Stimulated activated naive CD4-positive, alpha-beta T cell (primary cell): ENCODE measurements around the gene KIF6.
"Not testable (repeated sequence)": the region's sequence is repeated elsewhere in the genome, so short reads cannot be mapped to it uniquely, and the experiment has no call there.

Source experiments
- DNase-seq, 6 experiments: peaks; one replicate each; lab custom pipeline; 2025; lab: John Stamatoyannopoulos, UW

KIF6 gene

DNA sequence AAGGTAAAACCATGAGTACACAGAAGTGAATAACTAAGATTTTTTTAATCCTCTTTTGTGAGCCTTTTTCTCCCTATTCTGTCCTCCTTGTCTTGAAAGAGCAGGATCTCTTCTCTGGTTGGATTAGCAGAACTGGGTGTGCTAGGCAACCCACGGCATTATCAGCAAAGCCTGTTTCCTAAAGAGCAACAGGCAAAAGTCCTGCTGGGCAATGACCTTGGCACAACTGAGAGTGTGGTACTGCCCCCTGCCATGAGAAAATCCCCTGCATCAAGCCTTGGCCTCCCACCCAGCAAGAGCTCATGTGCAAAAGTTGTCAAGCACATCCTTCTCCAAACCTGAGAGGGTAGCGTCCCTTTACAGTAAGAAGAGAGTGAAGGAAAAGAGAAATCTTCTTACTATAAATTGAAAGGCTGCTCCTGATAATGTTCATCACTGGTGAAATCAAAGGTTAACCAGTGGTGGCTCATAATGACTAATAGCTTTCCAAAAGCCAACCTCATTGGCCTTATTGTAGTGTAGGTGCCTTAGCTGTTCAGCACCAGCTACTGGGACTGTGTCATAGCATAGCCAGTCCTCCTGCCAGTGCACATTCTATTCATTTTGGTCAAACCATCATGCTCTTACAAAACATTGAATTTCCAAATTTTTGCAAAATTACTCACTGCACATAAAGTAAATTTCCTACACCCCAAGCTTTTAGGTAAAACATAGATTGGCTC lies 17.1 kb downstream of the KIF6 start:
- DNase-seq, result no peak

DNA sequence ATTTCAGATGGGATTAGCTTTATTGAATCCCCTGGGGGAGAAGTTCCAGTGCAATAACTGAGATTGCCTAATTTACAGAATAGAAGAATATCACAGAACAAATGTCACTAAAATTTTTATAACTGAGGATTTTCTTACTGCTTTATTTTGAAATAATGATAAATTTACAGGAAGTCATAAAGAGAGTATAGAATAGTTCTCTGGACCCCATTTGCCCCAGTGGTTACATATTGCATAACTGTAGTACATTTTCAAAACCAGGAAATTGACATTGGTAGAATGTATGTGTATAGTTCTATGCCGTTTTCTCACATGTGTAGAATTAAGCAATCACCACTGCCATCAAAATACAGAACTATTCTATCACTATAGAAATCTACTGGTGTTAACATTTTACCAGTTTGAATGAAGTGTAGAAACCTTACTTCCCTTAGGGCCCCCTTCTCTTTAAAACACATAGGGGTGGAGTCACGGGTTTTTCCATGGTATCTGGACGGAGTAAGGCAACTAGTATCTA lies 18.3 kb downstream of the KIF6 start:
- no peak for DNase-seq

- no peak for DNase-seq
Measured at GRCh38 chr6:39702265-39702664, 22.9 kb downstream of the KIF6 start.

DNA sequence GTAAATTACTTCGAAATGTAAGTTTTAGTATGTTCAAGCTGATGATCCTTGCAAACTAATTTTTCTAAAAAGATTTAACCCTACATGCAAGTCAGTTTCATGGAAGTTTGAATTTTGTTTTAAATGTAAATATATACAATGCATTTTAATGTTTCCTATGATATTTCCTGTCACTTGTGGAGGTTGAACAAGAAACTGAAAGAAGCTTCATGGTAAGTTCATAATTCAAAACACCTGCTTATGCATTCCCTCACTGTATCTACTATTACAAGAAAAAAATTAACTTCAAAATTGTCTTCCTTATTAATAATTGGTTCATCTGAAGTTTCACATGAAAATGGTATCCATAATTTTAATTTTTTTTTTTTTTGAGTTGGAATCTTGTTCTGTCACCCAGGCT lies 24.8 kb downstream of the KIF6 start:
- no peak for DNase-seq

DNA sequence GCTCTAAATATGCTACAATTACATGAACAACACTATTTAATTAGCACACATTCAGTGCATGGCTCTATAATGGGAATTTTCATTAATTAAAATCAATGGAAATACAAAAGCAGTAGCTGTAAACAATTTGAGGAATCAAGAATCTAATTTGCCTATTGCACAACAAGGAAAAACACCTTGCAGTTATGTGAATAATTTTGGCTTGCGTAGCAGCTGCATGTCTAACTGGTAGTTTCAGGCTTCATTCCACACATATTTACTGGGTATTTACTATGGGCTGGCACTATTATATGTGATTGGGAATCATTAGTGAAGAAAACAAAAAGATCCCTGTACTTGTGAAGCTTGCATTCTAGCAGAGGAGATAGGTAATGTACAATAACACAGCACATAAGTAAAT lies 26.4 kb downstream of the KIF6 start:
- DNase-seq, result no peak

- no peak for DNase-seq
Measured at GRCh38 chr6:39696986-39697788, 28.0 kb downstream of the KIF6 start.

- no peak for DNase-seq
Measured at GRCh38 chr6:39695447-39695846, 29.8 kb downstream of the KIF6 start.

DNA sequence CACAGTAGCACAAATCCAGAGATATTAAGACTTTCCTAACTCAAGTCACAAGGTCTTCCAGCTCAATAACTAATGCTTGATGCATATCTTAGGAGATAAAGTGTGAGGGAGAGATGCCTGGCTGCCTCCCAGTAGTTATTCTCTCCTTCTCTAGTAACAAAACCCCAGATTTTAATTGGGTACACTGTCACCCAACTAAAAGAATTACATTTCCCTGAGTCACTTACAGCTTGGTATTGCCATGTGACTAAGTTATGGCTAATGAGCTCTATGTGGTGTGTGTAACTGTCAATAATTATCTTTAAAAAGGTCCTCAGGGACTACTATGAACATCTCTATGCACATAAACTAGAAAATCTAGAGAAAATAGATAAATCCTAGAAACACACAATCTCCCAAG lies 32.0 kb downstream of the KIF6 start:
- no peak for DNase-seq

DNA sequence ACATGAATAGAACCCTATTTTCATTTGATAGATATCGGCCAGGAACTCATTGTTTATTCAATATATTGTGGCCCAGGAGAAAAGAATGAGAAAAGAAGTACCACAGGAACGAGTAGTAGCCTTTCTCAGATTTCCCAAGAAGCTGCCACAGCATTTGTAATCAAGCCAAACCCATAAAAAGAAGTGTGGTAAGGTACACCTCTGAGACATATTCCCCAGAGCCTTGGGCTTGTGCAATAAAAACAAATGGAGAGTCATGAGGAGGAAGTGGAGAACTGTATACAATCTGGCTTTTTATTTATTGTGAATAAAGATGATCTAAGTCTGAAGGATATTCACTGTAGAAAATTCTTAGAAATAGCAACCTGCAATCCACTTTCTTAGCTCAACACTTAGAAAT lies 36.7 kb downstream of the KIF6 start:
- no peak for DNase-seq

GRCh38 chr6:39686976-39687375 lies 38.2 kb downstream of the KIF6 start:
- no peak for DNase-seq

DNA sequence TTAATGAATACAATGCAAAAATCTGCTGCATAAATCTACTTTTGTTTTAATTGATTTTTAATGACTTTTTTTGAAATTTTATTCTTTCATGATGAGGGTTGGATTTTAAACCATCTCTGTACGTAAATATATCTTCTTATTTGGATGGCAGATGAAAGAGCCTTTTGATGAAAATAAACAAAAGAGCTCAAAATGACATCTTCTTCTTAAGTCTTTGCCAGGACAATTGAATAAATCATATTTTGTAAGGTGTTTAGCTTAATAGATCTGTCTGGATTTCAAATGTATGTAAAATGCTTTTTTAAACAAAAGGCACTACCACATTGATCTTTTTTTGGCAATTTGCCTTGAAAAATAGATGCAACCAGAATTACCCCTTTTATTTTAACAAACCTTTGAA lies 39.3 kb downstream of the KIF6 start:
- no peak for DNase-seq

DNA sequence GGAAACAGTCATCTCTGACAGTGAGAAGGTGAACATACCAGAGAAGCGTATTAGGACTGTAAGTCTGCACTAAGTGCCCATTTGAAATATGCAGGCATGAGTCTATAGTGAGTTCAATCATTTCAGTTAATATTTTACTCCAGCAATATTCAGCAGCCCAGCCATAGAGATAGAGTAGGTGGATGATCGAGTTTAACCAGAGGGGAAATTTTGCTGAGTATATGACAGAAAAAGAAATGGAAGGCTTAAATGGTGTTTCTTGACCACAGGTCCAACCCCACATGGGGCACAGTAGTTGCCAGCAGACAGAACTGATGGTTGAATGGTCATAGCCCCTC lies 39.8 kb downstream of the KIF6 start:
- DNase-seq, result no peak

DNA sequence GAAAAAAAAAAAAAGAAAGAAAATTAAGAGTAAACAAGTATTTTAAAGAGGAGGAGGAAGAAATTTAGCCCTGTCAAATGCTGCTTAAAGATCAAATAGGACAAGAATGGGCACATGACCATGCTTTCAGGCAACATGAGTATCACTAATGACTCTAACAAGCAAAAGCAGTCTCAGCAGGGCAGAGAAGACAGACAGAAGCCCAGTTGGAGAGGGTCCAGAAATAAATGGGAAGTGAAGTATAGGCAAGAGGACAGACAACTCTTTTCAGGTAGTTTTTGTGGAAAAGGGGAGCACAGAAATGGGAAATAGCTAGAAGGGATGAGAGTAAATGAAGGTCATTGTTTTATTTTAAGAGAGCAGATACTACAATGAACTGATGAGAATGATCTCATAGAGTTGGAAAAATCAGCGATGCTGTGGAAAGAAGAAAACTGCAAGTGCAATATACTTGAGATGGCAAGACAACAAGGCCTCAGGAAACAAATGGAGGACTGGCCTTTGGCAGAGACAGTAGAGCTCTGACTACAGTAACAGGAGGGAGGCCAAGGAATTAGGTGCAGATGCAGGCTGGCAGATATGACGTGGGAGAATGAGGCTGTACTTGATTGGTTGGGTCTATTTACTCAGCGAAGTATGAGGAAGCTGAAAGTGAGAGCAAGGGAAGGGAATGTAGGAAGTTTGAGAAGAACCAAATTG lies 40.3 kb downstream of the KIF6 start:
- no peak for DNase-seq

DNA sequence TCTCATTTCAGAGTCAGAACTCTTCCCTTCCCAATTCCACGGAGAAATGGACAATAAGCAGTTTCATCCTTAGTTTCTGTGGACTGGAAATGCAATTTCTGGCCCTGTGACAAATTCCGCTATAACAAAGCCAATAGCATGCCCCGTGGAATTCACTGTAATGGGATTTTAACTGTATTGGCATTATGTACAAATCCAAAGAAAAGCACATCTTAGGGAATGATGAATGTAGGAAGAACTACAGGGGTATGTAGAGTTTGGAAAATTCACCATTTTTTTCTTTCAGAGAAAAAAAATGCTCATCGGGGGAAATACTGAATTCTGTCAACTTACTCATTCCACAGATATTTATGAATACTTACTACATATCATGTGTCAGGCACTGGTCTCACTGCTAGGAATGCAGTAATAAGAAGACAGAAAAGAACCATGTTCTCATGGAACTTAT lies 43.5 kb downstream of the KIF6 start:
- no peak for DNase-seq

- DNase-seq, result no peak
Measured at GRCh38 chr6:39678914-39679313, 46.3 kb downstream of the KIF6 start.

- DNase-seq, result not testable (repeated sequence)
Measured at GRCh38 chr6:39677318-39677717, 47.9 kb downstream of the KIF6 start.

GRCh38 chr6:39670519-39670918 lies 54.7 kb downstream of the KIF6 start:
- no peak for DNase-seq

DNA sequence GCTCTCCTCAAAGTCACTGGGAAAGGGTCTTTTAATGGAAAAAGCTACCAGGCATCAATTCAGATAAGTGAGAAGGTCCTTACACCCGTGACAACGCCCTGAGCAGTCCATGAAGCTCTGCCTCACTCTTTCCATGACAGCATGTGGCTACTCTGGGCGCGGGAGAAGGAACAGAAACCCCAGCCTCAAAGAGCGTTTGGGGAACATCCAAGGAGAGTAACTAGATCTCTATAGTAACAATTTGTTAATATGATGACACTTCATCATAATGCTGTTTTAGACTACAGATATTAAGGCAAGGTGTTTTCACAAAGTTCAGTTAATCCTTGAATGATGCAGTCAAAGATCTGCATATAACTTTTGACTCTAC lies 55.2 kb downstream of the KIF6 start:
- no peak for DNase-seq

GRCh38 chr6:39669207-39669972 lies 55.8 kb downstream of the KIF6 start:
- DNase-seq, result no peak

DNA sequence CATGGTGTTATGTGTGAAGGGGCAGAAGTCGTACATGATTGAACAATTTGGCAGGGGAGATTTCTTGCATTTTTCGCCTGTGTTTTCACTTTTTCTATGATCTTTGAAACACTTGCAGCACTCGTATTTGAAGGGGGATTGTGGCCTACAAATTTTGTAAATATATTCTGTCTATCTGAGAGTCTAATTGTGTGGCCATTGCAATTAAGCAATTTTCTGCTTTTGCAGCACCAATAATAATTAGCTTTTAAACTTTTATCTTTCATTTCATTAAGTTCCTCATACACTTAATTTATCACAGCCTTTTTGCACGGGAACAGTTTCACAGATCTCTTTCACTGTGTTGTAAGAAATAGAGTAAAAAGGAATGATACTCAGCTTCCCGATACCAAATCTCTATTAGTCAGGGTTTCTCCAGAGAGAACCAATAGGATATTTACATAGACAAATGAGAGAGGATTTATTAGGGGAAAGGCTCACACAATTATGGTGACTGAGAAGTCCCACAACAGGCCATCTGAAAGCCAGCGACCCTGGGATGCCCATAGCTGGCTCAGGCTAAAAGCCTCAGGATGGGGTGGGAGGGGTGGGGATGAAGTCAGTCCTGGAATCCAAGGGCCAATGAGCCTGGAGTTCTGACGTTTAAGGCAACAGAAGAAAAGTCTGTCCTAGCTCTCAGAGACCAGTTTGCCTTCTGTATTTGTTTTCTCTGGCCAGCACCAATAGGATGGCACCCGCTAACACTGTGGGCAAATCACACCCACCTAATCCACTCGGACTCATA lies 58.3 kb downstream of the KIF6 start:
- no peak for DNase-seq

DNA sequence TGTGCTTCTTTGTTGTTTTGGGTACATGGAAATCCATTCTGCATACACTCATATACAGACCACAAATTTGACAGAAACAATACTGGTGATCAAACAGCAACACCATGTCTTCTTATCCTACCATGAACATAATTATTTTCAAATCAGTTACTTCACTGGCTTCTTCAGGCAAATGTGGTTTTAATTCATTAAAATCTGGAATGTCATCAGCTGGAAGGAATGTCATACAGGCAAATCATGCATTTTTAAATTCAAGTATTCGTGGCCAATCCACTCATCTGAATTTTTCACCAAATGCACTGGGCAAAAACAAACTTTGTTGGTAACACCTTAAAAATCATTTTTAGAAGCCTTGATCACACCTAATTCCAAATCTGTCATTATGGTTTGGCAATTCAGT lies 59.3 kb downstream of the KIF6 start:
- DNase-seq, result no peak
